Epithelial cell of umbilical artery (primary cell): ENCODE results near the gene DEFB112. TPM values are rescaled to one million over a fixed set of nuclear protein-coding genes. Genes with fewer than 3 reads are reported as not detected.

Experiments
- total RNA-seq: library from RNA; depleted of rRNA; stranded (reverse); fragments of >200 nt; gene quantifications from 2 replicates; pipeline ENCODE4 v1.2.3, GENCODE V29; 2014

Gene DEFB112
- not detected in 2 replicates for total RNA-seq

DNA sequence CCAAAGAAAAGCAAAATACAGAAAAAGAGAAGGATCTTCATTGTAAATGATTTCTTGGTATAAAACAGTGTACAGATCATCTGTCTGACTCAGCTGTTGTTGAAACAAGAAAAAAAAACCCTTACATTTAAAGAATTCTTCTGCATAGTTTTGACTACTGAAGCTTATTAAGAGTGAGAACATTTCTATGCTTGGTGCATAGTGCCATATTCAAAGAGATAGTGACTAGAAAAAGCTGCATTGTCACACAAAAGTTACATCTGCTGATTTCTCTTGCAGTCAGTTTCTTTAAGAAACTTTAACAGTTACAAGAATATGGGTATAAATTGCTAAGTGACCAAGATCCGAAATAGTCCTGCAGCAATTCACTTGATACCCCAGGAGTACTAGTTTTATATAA lies at the start of gene DEFB112:
Gene DEFB112 (minus strand): TSS at position 101 of the 400 bp plus-strand sequence. CDS start 60 bp downstream, at position 41.

DNA sequence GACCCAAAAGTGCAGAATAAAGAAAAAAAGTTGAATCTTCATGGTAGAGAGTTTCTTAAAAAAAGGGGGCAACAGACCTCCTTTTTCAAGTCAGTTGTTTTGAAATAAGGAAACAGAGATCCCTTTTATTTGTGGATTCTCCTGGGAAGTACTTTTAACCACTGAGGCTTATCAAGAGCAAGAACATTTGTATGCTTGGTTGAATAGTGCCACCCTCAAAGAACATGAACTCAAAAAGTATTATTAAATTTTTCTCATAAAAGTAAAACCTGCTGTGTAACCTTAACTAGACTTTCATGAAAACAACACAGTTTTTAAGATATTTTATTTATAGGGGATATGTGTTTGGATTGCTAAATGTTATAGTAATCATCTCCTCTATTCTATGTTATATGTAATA lies 27.8 kb downstream of the DEFB112 start, which contains the start of gene DEFB110:
Gene DEFB110 (minus strand): TSS at position 101 of the 400 bp plus-strand sequence. CDS start 59 bp downstream, at position 42.

Other genes with a start within 250 kb of the DEFB112 start
- not detected in 2 replicates for gene CRISP1, start 183.4 kb downstream of the DEFB112 start, total RNA-seq
- gene DEFB114, start 85.8 kb downstream of the DEFB112 start, total RNA-seq: not detected in 2 replicates
- not detected in 2 replicates for gene DEFB113, start 80.3 kb downstream of the DEFB112 start, total RNA-seq
- not detected in 2 replicates for gene DEFB110, start 27.9 kb downstream of the DEFB112 start, total RNA-seq